ENCODE measurements around the gene RTN1.
"Not testable (repeated sequence)": the region's sequence is repeated elsewhere in the genome, so short reads cannot be mapped to it uniquely, and the experiment has no call there.

Gene RTN1

DNA sequence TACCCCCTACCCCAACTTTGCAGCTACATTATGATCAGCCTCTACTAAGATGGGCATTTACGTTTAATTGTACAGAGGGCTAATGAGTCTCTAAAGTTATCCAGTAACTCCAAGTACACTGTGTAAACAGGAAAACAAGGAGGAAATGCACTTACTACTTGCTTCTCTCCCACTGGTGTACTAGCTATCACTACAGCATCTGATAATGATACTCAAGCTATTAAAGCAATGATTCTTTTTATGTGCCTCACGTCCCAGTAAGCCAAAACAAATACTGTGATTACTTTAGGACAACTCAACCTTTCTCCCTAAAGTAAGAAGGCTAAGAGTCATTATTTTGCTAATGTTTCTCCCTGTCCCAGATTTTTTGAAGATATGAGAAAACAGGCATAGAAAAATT, 165.3 kb downstream of the RTN1 start:
- DNase-seq (ENCODE audit: low read depth in 2 of 2), result no peak

GRCh38 chr14:59704054-59704645, 166.4 kb downstream of the RTN1 start:
- no peak for DNase-seq (ENCODE audit: low read depth in 2 of 2)

DNA sequence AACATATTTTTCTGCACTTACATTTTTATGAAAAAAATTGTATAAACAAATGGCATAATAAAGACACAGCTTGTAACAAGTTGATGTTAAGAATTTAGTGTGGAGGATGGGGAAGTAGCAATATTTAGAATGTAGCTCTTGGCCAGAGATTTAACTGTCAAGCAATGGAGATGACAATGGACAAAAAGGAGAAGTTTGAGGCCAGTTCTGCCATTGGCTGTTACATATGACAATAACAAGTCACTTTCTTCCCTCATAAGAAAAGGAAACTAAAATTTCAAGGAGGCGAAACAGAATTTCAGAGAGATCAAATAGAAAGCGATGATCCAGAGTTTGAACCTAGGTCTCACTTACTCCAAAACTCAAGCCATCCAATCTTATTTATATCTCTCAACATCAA, 171.1 kb downstream of the RTN1 start:
- DNase-seq (ENCODE audit: low read depth in 2 of 2), result no peak

DNA sequence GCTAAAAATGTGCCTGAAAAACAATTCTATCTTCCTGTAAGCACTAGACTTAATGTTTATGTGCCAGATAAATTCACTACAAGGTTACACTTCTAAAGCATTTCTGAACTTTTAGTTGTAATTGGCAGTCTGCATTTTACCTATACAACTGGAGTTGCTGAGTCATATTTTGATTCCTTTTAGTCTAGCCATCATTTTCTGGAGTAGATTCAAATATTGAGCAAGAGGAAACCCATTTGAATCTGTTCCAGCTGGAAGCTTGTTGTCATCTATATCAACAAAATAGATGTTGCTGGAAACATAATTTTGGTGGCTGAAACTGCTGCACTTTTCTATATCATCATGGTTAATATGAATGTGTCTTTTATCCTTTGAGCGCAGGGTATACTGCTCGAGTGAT, 171.8 kb downstream of the RTN1 start:
- DNase-seq (ENCODE audit: low read depth in 2 of 2), result no peak

DNA sequence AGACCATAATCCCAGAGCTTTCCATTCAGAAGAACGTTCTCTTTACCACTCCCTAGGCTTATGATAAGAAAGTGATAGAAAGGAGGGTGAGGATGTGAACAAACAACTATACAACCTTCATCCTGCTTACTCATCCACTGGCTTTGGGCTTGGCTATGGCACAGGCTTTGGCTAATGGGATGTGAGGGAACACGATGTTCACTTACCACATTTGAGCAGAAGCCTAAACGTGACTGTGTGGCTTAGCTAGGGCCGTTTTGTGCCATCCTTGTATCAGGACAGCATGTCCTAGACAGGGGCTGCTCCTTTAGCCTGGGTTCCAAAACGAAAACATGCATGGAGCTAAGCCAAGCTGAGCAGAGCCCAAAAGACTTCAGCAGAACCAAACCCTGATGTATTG, 175.4 kb downstream of the RTN1 start:
- DNase-seq (ENCODE audit: low read depth in 2 of 2), result no peak

GRCh38 chr14:59691266-59691665, 179.3 kb downstream of the RTN1 start:
- DNase-seq (ENCODE audit: low read depth in 2 of 2), result no peak

- DNase-seq (ENCODE audit: low read depth in 2 of 2), result no peak
Measured at GRCh38 chr14:59690426-59690825, 180.2 kb downstream of the RTN1 start.

- no peak for DNase-seq (ENCODE audit: low read depth in 2 of 2)
Measured at GRCh38 chr14:59688224-59689170, 182.1 kb downstream of the RTN1 start.

DNA sequence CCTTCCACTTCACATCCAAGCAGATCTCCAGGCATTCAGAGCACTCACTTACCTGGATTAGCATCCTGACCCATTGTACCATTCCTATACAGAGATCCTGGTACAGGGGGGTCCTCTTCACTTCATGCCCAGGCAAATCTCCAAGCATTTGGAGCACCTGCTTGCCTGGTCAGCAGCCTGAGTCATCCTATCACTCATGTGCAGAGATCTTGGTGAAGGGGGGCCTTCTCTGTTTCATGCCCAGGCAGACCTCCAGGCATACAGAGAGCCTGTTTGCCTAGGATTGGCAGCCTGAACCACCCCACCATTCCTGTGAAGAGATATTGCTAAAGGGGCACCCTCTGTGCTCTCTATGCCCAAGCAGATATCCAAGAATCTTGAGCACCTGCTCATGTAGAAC, 182.9 kb downstream of the RTN1 start:
- DNase-seq (ENCODE audit: low read depth in 2 of 2), result no peak

DNA sequence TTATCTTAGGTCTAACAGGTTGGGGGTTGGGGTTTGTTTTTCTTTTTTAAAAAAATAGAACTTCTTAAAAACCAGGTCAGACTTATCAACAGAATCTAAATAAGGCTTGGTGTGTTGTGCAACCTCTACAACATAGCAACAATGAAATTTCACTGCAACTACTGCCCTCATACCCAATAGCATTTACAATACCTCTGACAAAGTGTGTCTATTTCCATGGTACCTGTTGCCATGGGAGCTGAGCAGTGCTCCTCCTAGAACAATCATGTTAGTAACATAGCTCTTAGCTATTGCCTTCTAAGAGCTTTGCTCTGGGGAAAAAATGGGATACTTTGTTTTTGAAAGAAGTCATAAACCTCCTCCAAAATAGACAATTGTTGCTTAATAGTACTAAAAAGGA, 190.7 kb downstream of the RTN1 start:
- DNase-seq (ENCODE audit: low read depth in 2 of 2), result no peak

GRCh38 chr14:59678352-59678751, 192.2 kb downstream of the RTN1 start:
- no peak for DNase-seq (ENCODE audit: low read depth in 2 of 2)

DNA sequence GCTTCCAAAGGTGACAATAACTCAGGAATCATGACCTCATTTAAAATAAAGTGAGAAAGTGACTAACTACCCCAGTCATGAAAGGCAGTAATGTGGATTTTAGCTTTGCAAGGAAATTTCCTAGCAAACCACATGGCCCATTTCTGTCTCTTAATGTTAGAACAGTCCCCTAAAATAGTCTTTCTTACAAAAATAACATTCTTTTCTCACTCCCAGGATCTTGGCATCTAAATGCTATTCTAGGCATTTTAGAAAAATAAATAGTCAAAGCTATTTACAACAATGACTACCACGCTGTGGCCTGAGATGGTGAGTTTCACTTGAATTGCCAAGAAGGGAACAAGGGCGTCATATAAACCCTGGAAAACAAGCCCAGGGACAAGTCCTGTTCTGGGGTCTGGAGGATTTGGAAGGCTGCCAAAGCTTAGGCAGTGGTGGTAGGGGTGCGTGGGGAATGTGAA, 192.8 kb downstream of the RTN1 start:
- DNase-seq (ENCODE audit: low read depth in 2 of 2), result no peak

- DNase-seq (ENCODE audit: low read depth in 2 of 2), result no peak
Measured at GRCh38 chr14:59675394-59675793, 195.2 kb downstream of the RTN1 start.

DNA sequence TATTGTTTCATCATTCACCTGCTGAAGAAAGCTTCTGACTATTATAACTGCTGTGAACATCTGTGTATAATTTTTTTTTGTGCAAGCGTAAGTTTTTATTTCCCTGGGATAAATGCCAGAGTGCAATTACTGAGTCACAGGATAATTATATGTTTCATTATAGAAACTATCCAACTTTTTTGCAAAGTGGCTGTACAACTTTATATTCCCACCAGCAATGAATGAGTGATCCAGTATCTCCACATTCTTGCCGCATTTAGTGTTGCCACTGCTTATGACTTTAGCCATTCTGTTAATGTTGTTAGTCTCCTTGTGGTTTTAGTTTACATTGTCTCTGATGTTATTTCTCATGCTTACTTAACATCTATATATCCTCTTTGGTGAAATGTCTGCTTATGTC, 205.8 kb downstream of the RTN1 start:
- DNase-seq (ENCODE audit: low read depth in 2 of 2), result no peak

DNA sequence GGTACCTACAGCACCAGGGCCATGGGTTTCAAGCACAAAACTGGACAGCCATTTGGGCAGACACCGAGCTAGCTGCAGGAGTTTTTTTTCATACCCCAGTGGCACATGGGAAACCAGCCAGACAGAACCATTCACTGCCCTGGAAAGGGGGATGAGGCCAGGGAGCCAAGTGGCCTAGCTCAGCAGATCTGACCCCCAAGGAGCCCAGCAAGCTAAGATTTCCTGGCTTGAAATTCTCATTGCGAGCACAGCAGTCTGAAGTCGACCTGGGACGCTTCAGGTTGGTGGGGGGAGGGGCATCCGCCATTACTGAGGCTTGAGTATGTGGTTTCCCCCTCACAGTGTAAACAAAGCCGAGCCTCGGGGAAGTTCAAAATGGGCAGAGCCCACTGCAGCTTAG, 212.8 kb downstream of the RTN1 start:
- no peak for DNase-seq (ENCODE audit: low read depth in 2 of 2)

- no peak for DNase-seq (ENCODE audit: low read depth in 2 of 2)
Measured at GRCh38 chr14:59656473-59656872, 214.1 kb downstream of the RTN1 start.

GRCh38 chr14:59654131-59654530, 216.4 kb downstream of the RTN1 start:
- DNase-seq (ENCODE audit: low read depth in 2 of 2), result not testable (repeated sequence)

DNA sequence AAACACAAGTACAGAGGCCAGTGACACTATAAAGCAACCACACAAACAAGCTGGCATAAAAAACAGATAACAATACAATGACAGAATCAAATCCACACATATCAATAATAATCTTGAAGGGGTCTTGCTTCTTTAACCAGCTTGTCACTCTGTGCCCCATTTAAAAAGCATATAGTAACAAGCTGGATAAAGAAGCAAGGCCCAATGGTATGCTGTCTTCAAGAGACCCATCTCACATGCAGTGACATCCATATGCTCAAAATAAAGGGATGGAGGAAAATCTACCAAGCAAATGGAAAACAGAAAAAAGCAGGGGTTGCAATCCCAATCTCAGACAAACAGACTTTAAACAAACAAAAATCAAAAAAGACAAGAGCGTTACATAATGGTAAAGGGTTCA, 223.7 kb downstream of the RTN1 start:
- DNase-seq (ENCODE audit: low read depth in 2 of 2), result not testable (repeated sequence)

- no peak for DNase-seq (ENCODE audit: low read depth in 2 of 2)
Measured at GRCh38 chr14:59638885-59639284, 231.7 kb downstream of the RTN1 start.

DNA sequence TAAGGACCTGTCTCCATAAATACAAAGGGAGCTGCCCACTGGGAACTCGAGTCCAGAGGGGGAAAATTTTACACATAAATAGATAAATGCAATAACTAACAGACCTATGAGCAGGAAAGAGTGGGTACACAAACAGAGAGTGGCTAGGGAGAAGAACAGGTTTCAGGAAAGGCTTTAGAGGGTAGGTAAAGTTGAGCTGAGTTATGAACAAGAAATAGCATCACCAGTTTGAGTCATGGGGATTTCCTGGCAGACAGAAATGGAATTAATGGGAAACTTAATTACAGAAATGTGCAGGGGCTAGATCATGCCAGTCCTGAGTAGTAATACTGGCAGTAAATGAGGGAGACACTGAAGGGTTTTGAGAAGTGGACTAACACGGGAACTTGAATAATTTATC, 236.0 kb downstream of the RTN1 start:
- DNase-seq (ENCODE audit: low read depth in 2 of 2), result no peak

DNA sequence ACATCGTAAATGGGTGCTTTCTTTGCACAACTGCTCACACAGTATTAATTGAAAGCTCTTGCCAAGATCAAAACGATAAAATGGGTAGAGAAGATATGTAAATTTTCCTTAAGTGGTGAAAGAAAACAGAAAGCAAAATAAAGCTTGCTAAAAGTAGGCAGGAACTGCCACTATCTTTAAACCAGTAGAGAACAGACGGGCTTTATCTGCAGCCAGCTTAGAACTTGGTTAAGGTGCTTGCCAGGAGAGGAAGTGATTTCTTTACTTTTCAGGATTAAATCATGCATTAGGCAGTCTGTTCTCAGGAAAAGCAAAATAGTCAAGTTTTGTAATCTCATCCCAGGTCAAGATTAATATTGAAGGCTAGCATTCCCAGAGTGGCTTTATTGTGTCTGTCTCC, 237.1 kb downstream of the RTN1 start:
- no peak for DNase-seq (ENCODE audit: low read depth in 2 of 2)

GRCh38 chr14:59632381-59632780, 238.2 kb downstream of the RTN1 start:
- DNase-seq (ENCODE audit: low read depth in 2 of 2), result no peak

GRCh38 chr14:59631237-59631636, 239.3 kb downstream of the RTN1 start:
- DNase-seq (ENCODE audit: low read depth in 2 of 2), result no peak
